Measurements from ENCODE around the gene IGLL5. TPM values are rescaled to one million over a fixed set of nuclear protein-coding genes. Genes with fewer than 3 reads are reported as not detected.

The IGLL5 gene
- total RNA-seq, 1 donor from 2014 or later: not detected

DNA sequence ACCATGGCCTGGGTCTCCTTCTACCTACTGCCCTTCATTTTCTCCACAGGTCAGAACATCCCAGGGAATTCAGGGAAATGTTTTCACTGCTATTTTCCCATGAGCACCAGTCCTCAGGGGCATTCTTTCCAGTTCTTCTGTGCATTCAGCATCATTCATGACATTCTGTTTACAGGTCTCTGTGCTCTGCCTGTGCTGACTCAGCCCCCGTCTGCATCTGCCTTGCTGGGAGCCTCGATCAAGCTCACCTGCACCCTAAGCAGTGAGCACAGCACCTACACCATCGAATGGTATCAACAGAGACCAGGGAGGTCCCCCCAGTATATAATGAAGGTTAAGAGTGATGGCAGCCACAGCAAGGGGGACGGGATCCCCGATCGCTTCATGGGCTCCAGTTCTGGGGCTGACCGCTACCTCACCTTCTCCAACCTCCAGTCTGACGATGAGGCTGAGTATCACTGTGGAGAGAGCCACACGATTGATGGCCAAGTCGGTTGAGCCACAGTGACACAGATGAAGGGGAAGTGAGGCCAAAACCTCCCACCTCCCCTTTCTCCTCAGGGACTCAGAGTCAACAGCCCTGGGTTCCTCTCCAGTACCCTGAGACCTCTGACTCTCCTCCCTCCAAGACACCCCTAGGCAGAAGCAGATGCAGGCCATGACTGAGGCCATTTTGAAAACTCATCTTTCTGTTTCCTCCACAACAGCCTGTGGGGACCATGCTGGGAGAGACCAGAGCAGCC, 15.9 kb upstream of the IGLL5 start:
- TF ChIP-seq, protein P1, sequence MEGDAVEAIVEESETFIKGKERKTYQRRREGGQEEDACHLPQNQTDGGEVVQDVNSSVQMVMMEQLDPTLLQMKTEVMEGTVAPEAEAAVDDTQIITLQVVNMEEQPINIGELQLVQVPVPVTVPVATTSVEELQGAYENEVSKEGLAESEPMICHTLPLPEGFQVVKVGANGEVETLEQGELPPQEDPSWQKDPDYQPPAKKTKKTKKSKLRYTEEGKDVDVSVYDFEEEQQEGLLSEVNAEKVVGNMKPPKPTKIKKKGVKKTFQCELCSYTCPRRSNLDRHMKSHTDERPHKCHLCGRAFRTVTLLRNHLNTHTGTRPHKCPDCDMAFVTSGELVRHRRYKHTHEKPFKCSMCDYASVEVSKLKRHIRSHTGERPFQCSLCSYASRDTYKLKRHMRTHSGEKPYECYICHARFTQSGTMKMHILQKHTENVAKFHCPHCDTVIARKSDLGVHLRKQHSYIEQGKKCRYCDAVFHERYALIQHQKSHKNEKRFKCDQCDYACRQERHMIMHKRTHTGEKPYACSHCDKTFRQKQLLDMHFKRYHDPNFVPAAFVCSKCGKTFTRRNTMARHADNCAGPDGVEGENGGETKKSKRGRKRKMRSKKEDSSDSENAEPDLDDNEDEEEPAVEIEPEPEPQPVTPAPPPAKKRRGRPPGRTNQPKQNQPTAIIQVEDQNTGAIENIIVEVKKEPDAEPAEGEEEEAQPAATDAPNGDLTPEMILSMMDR (conservative IDR thresholded peaks at IDR 0.05; ENCODE audit: low read depth, low read length): no peak
- H3K4me3 ChIP-seq (ENCODE audit: low read depth, low read length): no peak overlapping the region
- no peak for DNase-seq (ENCODE audit: low read depth)

DNA sequence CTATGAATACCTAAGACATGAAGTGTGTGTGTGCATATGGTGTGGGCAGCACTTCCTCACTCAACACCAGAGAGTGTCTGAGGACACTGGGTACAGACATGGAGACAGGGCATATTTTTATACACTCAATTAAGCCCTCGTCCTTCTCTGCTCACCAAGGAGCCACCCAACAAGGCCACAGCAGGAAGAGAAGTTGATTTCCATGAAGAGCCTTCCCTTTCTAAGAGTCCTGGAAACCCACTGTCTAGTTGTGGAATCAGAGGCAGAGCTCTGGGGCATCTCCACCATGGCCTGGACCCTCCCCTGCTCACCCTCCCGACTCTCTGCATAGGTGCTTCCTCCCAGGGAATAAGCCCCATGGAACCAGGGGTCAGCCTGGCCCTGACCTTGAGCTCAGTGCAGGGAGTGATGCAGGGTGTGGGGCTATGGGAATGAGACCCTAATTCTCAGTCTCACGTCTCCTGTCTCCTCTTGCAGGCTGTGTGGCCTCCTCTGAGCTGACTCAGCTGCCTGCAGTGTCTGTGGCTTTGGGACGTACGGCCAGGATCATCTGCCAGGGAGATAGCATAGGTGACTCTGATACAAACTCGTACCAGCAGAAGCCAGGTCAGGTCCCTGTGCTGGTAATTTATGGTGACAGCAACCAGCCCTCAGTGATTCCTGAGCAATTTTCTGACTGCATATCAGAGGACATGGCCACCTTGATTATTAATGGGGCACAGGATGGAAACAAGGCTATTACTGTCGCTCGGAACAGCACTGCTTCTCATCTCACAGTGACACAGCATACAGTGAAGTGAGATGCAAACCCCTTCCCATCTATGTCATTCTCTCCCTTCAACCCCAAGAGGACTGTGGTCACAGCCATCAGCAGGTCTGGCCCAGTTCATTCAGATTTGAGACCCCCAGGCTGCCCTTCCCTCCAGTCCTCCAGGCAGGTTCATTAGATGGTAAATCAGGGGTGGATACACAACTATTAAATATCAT, 14.6 kb upstream of the IGLL5 start:
- no peak overlapping the region for H3K4me3 ChIP-seq (ENCODE audit: low read depth, low read length)
- no peak for DNase-seq (ENCODE audit: low read depth)
- TF ChIP-seq, protein P1 (conservative IDR thresholded peaks at IDR 0.05; ENCODE audit: low read depth, low read length): no peak

DNA sequence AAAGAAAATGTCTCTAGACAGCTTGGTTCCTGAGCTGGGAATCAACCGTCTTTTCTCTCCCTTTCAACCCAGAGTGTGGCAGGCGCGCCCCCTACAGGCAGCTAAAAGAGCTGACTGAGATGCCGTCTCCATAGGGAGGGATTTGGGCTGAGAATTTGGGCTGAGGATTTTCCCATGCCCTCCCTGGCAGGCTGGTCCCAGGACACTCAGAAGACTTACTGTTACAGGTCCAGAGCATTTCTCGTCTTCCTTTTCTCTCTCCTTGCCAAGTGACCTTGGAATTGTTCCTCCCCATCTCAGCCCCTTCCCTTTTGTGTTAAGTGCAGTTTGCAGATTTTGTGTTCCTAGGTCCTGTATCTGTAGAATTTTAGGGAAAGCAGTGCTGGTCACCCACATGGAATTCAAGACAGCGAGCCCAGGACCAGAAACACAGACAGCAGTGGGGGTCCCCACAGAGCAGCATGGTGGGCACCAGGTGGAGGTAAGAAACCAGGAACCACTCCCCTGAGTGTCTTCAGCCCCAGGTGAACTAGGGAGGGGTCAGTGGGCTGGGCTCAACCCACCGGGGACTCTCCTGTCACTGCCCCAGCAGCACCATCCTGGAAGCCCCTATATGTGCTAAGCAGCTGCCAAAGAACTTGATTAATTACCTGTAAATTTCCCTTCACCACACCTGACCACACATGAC, 9.9 kb upstream of the IGLL5 start:
- no peak for DNase-seq (ENCODE audit: low read depth)

DNA sequence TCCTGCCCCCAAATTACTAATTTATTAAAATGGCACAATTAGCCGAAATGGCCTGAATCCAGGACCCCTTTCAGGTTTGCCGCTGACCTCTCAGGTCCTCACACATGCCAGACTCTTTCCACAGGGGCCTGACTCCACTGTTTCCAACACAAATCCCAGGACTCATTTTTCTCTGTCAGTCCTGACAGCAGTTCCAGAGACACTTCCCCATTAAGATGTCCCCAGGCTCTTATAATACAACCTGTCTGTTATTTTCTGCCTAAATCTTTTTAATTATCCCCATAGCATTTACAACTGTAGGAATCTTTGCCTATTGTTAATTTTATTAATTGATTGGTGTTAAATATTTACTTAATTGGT, 9.4 kb upstream of the IGLL5 start:
- no peak overlapping the region for H3K4me3 ChIP-seq (ENCODE audit: low read depth, low read length)
- DNase-seq (ENCODE audit: low read depth): no peak
- TF ChIP-seq, protein P1 (conservative IDR thresholded peaks at IDR 0.05; ENCODE audit: low read depth, low read length): no peak

More for the DNA sequence above, 9.9 kb upstream of the IGLL5 start:
- TF ChIP-seq, protein P1 (conservative IDR thresholded peaks at IDR 0.05; ENCODE audit: low read depth, low read length): peak; percentile 79
- no peak overlapping the region for H3K4me3 ChIP-seq (ENCODE audit: low read depth, low read length)

DNA sequence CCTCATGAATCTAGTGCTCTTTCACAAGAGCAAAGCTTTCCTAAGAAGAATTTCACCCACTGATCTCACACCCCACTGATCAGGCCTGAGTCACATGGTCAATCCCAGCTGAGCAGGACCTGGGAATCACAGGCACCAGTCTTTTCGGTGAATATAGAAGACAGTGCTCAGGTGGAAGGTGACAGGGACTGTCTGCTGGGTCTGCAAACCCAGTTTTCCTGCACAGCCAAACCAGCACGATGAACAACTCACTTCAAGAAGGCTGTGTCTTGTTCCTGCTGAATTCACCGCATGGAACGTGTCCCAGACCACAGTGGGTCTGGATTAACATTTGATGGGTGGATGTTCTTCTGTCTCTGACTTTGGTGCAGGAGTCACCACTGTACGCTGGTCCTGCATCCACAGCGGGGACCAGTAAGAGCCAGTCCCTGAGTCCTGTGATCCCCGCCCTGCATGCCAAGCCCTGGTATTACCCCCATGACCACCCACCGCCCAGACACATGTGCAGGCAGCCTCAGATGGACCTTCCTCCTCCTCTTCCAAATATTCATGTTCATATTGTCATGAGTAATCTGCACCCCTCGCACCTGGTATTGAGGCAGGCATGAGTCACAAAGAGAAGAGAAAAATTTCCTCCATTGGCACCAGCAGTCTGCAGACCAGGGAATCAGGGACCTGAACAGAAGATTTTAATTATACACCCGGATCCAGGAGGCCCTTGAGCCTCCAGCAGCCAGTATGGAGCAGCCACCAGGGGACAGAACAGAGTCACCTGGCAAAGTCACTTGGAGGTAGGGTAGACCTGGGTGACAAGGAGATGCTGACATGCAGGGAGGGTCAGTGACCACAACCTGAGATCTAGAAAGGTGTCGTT, 8.6 kb upstream of the IGLL5 start:
- TF ChIP-seq, protein P1 (conservative IDR thresholded peaks at IDR 0.05; ENCODE audit: low read depth, low read length): peak; percentile 16
- H3K4me3 ChIP-seq (ENCODE audit: low read depth, low read length): no peak overlapping the region
- no peak for DNase-seq (ENCODE audit: low read depth)

DNA sequence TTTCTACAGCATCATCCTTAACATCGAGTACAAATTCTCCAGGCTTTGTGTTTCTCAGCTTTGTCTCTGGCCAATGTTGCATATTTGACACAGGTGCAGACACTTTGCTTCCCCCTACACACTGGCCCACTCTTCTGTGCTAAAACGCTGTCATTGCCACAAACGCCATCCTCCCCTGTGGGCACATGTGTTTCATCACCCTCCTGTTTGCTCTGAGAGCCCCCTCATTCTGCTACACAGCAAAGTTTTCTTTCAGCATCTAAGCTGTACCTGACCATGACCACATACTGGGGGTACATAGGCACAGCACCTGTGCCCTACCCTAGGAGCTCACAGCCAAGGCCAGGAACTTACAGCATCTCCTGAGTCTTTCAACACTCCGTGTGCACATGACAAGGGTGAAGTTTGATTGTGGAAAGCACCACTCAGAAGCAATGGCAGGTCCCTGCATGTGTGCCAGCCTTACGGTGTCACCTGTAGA, 7.9 kb upstream of the IGLL5 start:
- no peak overlapping the region for H3K4me3 ChIP-seq (ENCODE audit: low read depth, low read length)
- TF ChIP-seq, protein P1 (conservative IDR thresholded peaks at IDR 0.05; ENCODE audit: low read depth, low read length): no peak
- DNase-seq (ENCODE audit: low read depth): no peak

Measured in epithelial cell of proximal tubule (primary cell).